Measurements from ENCODE around the gene SELENON.

- TF ChIP-seq CTCF (IDR thresholded peaks at IDR 0.05 in 8 of 11, conservative IDR thresholded peaks at IDR 0.05 in 3 of 11): no peak
- no peak for TF ChIP-seq POLR2AphosphoS5 (IDR thresholded peaks at IDR 0.05)
- TF ChIP-seq POLR2A (IDR thresholded peaks at IDR 0.05): no peak
Observed at GRCh38 chr1:25768999-25769398, 31.0 kb upstream of the SELENON start.
